ENCODE measurements around the gene RIPOR3. TPM values are rescaled to one million over a fixed set of nuclear protein-coding genes. Genes with fewer than 3 reads are reported as not detected.
A peak's percentile ranks its signal among the peaks of the same experiment; 100 is the strongest.

The RIPOR3 gene
- total and polyA plus RNA-seq, 2 donors from 2014 or later: 10.5 to 14.6 TPM

DNA sequence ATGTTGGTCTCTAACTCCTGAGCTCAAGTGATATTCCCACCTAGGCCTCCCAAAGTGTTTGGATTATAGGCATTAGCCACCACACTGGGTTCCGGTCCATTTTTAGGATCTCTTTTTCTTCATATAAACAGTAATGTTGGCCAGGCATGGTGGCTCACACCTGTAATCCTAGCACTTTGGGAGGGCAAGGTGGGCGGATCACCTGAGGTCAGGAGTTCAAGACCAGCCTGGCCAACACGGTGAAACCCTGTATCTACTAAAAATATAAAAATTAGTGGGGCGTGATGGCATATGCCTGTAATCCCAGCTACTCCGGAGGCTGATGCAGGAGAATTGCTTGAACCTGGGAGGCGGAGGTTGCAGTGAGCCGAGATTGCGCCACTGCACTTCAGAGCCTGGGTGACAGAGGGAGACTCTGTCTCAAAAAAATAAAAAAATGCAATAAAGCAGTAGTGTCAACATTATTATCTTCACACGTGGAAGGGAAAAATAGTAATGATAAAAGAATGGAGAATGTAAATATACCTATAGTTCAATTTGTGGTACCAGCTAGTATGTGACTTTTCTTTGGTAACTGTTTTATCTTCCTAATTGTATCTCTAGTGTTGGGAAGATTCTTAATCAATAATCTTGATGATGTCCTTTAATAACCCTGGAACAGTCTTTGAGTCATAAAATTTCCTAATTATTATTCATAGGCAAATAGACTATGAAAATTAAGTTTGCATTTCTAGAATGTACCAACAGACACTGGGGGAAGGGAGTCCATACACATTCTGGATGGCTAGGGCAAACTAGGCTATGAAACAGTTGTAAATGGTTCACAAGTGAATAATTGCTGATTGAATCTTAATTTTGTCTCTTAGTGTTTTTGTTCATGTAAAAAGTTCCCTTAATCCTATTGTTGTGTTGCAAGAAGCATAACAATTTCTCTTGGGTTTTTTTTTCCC, 43.7 kb upstream of the RIPOR3 start:
- H3K4me3 ChIP-seq (ENCODE audit: low read length in 3 of 3): peak overlapping the region in 2 of 3 donors; percentile 58 to 95
- no peak for FAIRE-seq
- H3K9ac ChIP-seq (ENCODE audit: low read length in 3 of 3): peak overlapping the region in 2 of 3 donors; percentile 43 to 65
- no peaks in the 10 kb centered on the region for H3K9me3 ChIP-seq (ENCODE audit: control insufficient read depth in 2 of 3, insufficient read depth in 1 of 3, low read length in 3 of 3)
- H3K27ac ChIP-seq (ENCODE audit: low read depth in 2 of 2, low read length in 2 of 2): peak overlapping the region; percentile 46 to 54
- H3K27me3 ChIP-seq (ENCODE audit: control insufficient read depth, insufficient read depth, low read length): no peaks in the 10 kb centered on the region
- peaks cover 0 to 22% (median 13%) of the 10 kb centered on the region in 3 donors for H3K4me1 ChIP-seq (ENCODE audit: control insufficient read depth in 2 of 3, insufficient read depth in 2 of 3, low read depth in 1 of 3, low read length in 3 of 3)
- intact Hi-C loops (cut with DNase I): no loop called here
- H3K36me3 ChIP-seq (ENCODE audit: control insufficient read depth in 2 of 3, insufficient read depth in 3 of 3, low read length in 3 of 3): peaks cover 0 to 21% (median 3%) of the 10 kb centered on the region in 3 donors
- no peak for DNase-seq
- no peak for TF ChIP-seq CTCF (IDR thresholded peaks at IDR 0.05; ENCODE audit: borderline replicate concordance, extremely low read depth, insufficient read depth)

- H3K4me3 ChIP-seq (ENCODE audit: low read length in 3 of 3): peak overlapping the region; percentile 61 to 95 (median 90)
- no peaks in the 10 kb centered on the region for H3K27me3 ChIP-seq (ENCODE audit: control insufficient read depth, insufficient read depth, low read length)
- H3K4me1 ChIP-seq (ENCODE audit: control insufficient read depth in 2 of 3, insufficient read depth in 2 of 3, low read depth in 1 of 3, low read length in 3 of 3): peaks cover 8 to 30% (median 21%) of the 10 kb centered on the region in 3 donors
- DNase-seq (no peak), FAIRE-seq (no peak)
- H3K36me3 ChIP-seq (ENCODE audit: control insufficient read depth in 2 of 3, insufficient read depth in 3 of 3, low read length in 3 of 3): peaks cover 0 to 21% (median 2%) of the 10 kb centered on the region in 3 donors
- H3K9me3 ChIP-seq (ENCODE audit: control insufficient read depth in 2 of 3, insufficient read depth in 1 of 3, low read length in 3 of 3): no peaks in the 10 kb centered on the region
- intact Hi-C loops (cut with DNase I): no loop called here
- peak overlapping the region; percentile 4 to 98 (median 37) for H3K9ac ChIP-seq (ENCODE audit: low read length in 3 of 3)
- peak overlapping the region; percentile 38 to 98 for H3K27ac ChIP-seq (ENCODE audit: low read depth in 2 of 2, low read length in 2 of 2)
- no peak for TF ChIP-seq CTCF (IDR thresholded peaks at IDR 0.05; ENCODE audit: borderline replicate concordance, extremely low read depth, insufficient read depth)
Observed at GRCh38 chr20:50733644-50734349, 42.5 kb upstream of the RIPOR3 start.

DNA sequence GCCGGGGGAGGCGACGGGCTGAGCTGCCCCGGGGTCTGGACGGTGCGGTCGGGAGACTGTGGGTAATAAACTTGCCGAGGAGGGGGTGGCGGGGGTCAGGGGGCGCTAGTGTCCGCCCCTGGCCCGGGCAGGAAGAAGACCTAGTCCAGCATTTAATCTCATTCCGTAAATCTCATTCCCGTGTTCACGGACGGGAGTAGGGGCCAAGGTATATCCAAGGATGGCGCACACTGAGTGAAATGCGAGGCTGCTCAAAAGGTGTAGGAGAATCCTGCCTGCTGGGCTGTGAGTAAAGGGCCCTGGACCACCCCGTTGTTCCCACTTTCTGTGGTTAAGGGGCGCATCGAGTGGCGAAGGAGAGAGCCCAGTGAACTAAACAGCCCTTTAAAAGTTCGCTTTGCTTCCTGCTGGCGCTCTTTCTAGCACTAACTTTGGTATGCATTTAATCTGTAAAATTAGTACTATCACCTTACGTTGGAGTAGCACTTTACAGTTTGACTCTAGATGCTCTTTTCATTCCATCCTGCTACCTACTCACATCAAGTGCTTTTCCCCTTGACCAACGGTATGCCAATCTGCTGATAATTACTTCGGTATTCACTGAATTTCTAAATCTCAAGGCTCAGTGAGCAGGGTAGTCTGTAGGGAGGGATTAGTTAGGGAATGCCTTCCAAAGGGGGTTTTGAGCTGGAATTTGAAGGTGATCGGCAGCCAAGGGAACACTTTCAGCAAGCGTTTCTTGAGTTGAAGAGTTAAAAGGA, 40.8 kb upstream of the RIPOR3 start:
- no peak for TF ChIP-seq CTCF (IDR thresholded peaks at IDR 0.05; ENCODE audit: borderline replicate concordance, extremely low read depth, insufficient read depth)
- H3K27me3 ChIP-seq (ENCODE audit: control insufficient read depth, insufficient read depth, low read length): no peaks in the 10 kb centered on the region
- intact Hi-C loops (cut with DNase I): no loop called here
- peaks cover 11 to 37% (median 25%) of the 10 kb centered on the region in 3 donors for H3K4me1 ChIP-seq (ENCODE audit: control insufficient read depth in 2 of 3, insufficient read depth in 2 of 3, low read depth in 1 of 3, low read length in 3 of 3)
- peak in 3 of 5 donors; percentile 31 to 58 (median 34) for DNase-seq
- H3K9ac ChIP-seq (ENCODE audit: low read length in 3 of 3): peak overlapping the region; percentile 57 to 98 (median 83)
- H3K36me3 ChIP-seq (ENCODE audit: control insufficient read depth in 2 of 3, insufficient read depth in 3 of 3, low read length in 3 of 3): peaks cover 0 to 10% (median 0%) of the 10 kb centered on the region in 3 donors
- no peak for FAIRE-seq
- peak overlapping the region; percentile 94 to 98 for H3K27ac ChIP-seq (ENCODE audit: low read depth in 2 of 2, low read length in 2 of 2)
- no peaks in the 10 kb centered on the region for H3K9me3 ChIP-seq (ENCODE audit: control insufficient read depth in 2 of 3, insufficient read depth in 1 of 3, low read length in 3 of 3)
- peak overlapping the region; percentile 87 to 95 (median 90) for H3K4me3 ChIP-seq (ENCODE audit: low read length in 3 of 3)

All from kidney (tissue), 14 donors.